Measurements from ENCODE around the gene COL9A3. TPM values are rescaled to one million over a fixed set of nuclear protein-coding genes. Genes with fewer than 3 reads are reported as not detected.

Gene COL9A3
- total RNA-seq, 6 experiments from 2014 or later = 1.5 to 7.6 (median 3.5) TPM

DNA sequence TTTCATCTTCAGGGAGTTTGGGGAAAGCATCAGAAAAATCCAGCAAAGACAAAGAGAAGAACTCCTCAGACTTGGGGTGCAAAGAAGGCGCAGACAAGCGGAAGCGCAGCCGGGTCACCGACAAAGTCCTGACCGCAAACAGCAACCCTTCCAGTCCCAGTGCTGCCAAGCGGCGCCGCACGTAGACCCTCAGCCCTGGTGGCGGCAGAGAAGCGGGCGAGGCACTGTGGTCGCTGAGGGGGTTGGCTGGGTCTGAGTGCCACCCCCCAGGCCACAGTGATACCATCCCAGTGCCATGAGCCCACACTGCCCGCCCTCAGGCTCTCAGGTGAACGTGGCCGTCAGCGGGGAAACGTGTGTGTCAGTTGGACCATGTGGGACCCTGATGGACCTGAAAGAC is 17.4 kb upstream of the COL9A3 start:
- no peak for TF ChIP-seq CTCF (IDR thresholded peaks at IDR 0.05)
- no peak for TF ChIP-seq POLR2A (IDR thresholded peaks at IDR 0.05)
- no peak for ATAC-seq
- no peak for DNase-seq
- H3K36me3 ChIP-seq = peaks cover 0 to 26% (median 9%) of the 10 kb centered on the region in 4 donors
- no peak overlapping the region for H3K27ac ChIP-seq
- H3K27me3 ChIP-seq = no peaks in the 10 kb centered on the region
- 96% methylated on average over 12 of the region's 19 CpGs for WGBS (ENCODE audit: insufficient coverage, low coverage, low lambda C conversion rate, missing lambda C conversion rate)
- no peak overlapping the region for H3K4me3 ChIP-seq
- peaks cover 0 to 41% (median 13%) of the 10 kb centered on the region in 4 donors for H3K4me1 ChIP-seq
- no peaks in the 10 kb centered on the region for H3K9me3 ChIP-seq
- intact Hi-C loops (cut with DNase I) = no loop called here

- Histone ChIP-seq H3K27ac (no peak overlapping the region), H3K27me3 (no peaks in the 10 kb centered on the region), H3K4me3 (no peak overlapping the region), H3K4me1 (peaks cover 0 to 37% (median 13%) of the 10 kb centered on the region in 4 donors), H3K36me3 (peaks cover 0 to 26% (median 9%) of the 10 kb centered on the region in 4 donors), H3K9me3 (no peaks in the 10 kb centered on the region)
- intact Hi-C loops (cut with DNase I) = no loop called here
- no peak for TF ChIP-seq POLR2A (IDR thresholded peaks at IDR 0.05)
- TF ChIP-seq CTCF (IDR thresholded peaks at IDR 0.05) = no peak
- DNase-seq (no peak), ATAC-seq (no peak)
- WGBS (ENCODE audit: insufficient coverage, low coverage, low lambda C conversion rate, missing lambda C conversion rate) = 64% methylated on average over 2 of the region's 10 CpGs
These were observed 17.0 kb upstream of the COL9A3 start for GRCh38 chr20:62799873-62800272.

DNA sequence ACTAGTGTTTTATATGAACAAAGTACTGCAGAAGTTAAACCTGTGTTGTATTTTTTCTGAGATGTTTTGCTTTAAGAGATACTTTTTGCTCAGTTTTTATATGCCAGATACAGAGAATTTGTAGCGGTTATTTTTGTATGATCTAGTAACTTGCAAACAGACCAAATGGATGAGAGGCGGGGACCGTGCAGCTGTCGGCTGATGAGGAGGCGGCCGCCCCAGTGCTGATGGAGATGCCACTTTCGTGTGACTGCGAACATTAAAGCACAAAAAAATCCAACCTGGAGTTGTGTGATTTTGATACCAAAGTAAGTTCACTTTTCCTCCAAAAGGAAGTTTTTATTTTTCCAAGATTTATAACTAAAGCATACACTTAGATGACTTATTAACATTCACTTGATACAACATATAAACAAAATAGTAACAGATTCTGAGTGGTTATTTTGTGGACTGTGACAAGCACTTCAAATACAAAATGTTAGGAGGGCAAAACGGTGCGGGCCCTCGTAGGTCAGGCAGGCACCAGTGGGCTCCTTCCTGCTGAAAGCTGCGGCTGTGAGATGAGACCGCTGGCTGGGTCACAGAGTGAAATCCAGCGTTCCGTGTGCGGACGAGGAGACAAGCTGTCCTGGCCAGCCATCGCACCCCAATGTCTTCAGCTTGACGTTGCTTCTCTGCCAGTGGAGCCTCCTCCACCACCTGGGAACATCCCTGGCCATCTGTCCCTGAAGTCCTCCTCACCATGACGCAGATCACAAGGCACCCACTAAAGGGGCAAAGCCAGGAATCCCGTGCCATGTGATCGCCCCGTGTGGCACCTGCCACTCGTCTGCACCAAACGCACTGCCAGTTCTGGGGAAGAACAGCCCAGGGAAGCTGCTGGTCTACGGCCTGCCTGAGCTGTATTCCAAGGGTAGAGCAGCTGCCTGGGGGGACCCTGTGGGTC is 16.3 kb upstream of the COL9A3 start:
- Histone ChIP-seq H3K4me3 (no peak overlapping the region), H3K4me1 (peaks cover 0 to 34% (median 13%) of the 10 kb centered on the region in 4 donors), H3K36me3 (peaks cover 0 to 26% (median 9%) of the 10 kb centered on the region in 4 donors), H3K27ac (no peak overlapping the region), H3K9me3 (no peaks in the 10 kb centered on the region), H3K27me3 (no peaks in the 10 kb centered on the region)
- WGBS (ENCODE audit: insufficient coverage, low coverage, low lambda C conversion rate, missing lambda C conversion rate) = 78% methylated on average over 19 of the region's 26 CpGs
- intact Hi-C loops (cut with DNase I) = no loop called here
- no peak for ATAC-seq
- DNase-seq = no peak
- TF ChIP-seq POLR2A (IDR thresholded peaks at IDR 0.05) (no peak), CTCF (IDR thresholded peaks at IDR 0.05) (no peak)

DNA sequence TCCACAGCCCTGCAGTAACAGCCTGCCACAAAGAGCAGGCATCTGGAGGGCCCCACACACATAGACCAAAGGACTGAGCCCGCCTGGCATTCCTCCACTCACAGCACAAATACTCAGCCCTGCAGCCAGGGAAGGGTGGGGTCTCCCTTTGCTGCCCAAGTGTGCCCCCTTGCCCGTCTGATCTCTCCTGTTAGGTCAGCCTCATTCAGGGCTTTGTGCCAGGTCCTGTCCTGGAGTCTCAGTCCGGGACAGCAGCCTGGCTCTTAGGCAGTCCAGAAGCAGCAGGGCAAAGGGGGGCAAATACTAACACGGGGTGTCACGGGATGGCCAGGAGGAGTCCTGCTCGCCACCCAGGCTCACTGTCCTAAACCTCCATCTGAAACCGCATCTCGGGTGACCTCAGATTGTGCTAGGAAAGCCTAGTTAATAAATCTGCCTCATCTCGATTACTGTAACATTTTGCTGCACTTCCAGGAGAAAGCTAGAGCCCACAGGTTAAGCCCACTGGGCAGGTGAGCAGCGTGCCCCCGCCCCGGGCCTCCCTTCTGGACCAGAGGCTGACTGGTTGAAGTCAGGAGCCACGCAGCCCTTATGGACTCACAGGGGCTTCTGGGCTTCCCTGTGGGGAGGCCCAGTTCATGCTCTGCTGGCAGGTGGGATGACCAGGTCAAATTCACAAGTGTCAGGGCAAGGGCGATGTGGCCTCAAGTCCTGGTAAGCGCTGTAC is 15.4 kb upstream of the COL9A3 start:
- Histone ChIP-seq H3K27ac (no peak overlapping the region), H3K4me1 (peaks cover 0 to 36% (median 15%) of the 10 kb centered on the region in 4 donors), H3K9me3 (no peaks in the 10 kb centered on the region), H3K36me3 (peaks cover 0 to 26% (median 9%) of the 10 kb centered on the region in 4 donors), H3K4me3 (no peak overlapping the region), H3K27me3 (no peaks in the 10 kb centered on the region)
- no peak for ATAC-seq
- intact Hi-C loops (cut with DNase I) = no loop called here
- DNase-seq = no peak
- 33% methylated on average over 1 of the region's 15 CpGs for WGBS (ENCODE audit: insufficient coverage, low coverage, low lambda C conversion rate, missing lambda C conversion rate)
- TF ChIP-seq CTCF (IDR thresholded peaks at IDR 0.05) (no peak), POLR2A (IDR thresholded peaks at IDR 0.05) (no peak)
